SKM-1 treated with dmso at 0.1 percent for 144 hours (cell line): ENCODE measurements around the gene LSM14A.
"Not testable (repeated sequence)": the region's sequence is repeated elsewhere in the genome, so short reads cannot be mapped to it uniquely, and the experiment has no call there.

Experiments
- DNase-seq: peaks from one replicate; lab custom pipeline; 2025; ENCODE audit not compliant: unreplicated experiment; lab: John Stamatoyannopoulos, UW

LSM14A gene

DNA sequence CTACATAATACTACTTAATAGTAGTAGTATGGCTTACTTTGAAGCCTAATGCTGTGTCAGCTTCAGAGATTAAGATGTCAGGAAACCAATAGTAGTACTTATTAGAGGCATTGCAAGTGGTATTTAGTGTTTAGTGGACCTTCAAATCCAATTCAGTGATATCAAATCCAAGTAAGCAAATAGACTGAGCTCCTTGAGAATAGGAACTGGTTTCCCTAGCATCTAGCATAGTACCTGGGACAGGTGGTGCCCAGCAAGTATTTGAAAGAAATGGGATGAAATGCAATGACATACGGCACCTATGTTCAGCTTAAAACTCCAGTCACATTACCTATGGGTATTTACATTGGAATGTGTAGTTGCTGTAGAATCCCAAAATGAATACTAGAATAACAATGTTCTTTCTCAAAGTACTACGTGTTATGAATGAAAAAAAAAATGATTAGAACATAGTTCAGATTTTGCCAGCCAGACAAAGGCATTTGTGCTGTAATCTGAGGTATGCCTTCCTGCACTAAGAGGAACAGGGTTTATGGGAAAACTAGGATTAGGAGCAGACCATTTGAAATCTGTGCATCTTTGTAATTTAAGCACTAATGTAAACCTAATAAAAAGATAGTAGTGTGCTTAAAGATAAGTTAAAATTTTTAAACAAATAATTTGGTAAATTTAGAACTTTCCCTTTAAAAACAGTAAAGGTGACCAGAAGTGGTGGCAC lies 17.1 kb downstream of the LSM14A start:
- DNase-seq: no peak

DNA sequence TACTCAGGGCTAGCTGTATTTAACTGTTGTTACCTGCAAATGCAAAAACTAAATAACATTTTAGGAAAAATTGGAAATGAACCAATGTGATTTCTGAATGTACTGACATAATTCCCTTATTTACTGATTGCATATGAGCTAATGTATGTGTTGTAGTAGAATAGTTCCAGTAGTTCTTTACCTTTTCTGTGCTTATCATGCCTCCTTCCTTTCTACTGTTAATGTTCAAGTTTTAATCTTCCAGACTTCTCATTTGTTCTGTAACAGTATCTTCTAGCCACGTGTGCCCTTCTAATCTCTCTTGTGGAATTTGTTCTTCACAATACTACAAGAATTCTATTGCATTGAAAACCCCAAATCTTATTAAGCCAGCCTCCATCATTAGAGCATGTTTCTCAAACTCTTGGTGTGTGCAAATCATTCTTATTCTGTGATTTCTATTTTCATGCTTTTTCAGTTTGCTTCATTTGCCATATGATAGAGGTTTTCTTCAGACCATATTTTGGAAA lies 17.7 kb downstream of the LSM14A start:
- no peak for DNase-seq

DNA sequence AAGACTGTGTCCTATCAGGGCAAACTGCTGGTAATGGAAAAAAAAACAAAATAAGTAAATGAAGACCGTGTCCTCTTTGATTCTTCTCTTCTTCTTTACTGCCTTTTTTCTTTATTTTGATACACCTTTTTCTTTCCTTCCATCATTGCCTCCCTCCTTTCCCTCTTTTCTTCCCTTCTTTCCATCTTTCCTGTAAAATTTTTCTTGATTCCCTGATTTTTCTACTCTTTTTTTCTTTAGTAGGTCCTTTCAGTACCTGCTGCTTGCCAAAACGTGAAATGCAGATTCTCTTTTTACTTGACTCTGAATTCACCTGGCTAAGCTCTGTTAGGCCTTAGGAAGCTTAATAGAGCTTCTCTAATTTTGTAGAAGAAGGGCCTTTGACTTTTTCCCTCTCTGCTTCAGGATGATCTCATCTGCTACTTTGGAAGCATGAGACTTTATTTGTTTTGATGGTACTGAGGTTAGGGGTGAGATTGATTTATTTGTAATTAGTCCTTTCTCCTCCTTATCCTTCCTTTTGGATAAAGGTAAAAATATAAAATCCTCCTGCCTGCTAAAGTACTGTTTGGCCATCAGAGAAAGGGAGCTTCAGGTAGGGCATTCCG lies 19.2 kb downstream of the LSM14A start:
- no peak for DNase-seq

DNA sequence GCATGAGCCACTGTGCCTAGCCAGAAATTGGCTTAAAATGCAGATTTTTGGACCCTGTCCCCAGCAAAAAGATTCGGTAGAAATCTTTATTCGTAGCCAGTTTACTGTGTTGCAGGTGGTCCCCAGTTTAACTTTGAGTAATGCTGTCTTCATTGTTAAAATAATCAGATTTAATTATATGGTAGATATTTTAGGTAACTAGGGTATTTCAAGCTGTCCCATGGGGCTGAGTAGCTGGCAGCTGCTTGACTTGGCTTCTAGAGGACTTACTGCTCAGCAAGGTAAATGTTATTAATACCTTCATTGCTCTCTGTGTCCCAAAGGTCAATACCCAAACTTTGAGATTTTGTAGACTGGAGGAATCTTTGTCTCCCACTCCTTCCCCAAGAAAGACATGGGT lies 21.1 kb downstream of the LSM14A start:
- DNase-seq: no peak

DNA sequence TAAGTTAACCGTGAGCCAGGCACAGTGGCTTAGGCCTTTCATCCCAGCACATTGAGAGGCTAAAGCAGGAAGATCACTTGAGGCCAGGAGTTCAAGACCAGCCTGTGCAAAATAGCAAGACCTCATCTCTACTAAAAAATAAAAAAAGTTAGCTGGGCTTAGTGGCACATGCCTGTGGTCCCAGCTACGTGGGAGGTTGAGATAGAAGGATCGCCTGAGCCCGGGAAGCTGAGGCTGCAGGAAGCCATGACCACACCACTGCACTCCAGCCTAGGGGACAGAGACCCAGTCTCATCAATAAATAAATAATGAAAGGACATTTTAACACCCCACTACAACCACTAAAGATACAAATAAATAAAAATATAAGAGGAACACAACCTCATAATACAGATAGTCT lies 21.6 kb downstream of the LSM14A start:
- DNase-seq: no peak

DNA sequence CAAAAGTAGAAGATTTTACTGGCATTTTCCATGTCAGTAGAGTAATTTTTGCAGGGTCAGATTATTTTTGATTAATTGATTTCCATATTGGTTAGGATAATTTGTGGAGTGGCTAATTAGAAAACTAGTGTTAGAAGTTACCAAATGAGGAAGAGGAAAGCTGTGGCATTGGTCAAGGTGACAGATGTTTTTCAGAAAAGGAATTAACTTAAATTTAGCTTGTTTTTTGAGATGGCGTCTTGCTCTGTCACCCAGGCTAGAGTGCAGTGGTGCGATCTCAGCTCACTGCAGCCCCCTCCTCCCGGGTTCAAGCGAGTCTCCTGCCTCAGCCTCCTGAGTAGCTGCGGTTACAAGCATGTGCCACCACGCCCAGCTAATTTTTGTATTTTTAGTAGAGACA lies 28.8 kb downstream of the LSM14A start:
- DNase-seq: no peak

DNA sequence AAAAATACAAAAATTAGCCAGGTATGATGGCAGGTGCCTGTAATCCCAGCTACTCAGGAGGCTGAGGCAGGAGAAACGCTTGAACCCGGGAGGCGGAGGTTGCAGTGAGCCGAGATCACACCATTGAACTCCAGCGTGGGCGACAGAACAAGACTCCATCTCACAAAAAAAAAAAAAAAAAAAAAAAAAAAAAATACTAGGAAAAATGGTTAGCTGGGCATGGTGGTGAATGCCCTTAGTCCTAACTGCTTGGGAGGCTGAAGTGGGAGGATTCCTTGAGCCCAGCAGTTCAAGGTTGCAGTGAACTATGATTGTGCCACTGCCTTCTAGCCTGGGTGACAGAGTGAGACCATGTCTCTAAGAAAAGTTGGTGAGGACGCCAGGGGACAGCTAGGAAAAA lies 33.0 kb downstream of the LSM14A start:
- not testable (repeated sequence) for DNase-seq

DNA sequence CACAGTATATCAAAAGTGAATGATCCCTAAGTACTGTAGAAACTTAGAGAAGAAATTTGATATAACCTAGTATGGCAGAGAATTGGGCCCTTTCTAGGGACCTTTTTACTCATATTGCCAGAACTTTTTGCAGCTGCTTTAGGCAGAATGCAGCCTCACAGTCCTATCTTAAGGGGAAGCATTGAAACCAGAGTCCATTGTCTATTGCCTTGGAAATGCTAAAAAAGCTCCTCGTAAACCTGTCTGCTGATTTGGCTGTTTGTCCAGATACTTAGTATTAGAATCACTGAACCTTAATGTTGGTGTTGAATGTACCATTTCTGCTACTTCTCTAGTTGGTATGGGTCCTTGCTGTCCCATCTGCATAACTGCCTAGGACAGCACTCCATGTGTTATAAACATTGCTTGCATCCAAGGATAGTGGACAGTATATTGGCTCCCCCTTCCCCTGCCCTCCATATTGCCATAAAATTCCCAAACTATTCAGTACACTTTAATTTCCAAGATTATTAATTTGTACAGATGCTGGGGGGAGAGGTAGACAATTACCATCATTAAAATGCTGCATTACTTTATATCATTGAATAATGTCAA lies 36.1 kb downstream of the LSM14A start:
- no peak for DNase-seq

DNA sequence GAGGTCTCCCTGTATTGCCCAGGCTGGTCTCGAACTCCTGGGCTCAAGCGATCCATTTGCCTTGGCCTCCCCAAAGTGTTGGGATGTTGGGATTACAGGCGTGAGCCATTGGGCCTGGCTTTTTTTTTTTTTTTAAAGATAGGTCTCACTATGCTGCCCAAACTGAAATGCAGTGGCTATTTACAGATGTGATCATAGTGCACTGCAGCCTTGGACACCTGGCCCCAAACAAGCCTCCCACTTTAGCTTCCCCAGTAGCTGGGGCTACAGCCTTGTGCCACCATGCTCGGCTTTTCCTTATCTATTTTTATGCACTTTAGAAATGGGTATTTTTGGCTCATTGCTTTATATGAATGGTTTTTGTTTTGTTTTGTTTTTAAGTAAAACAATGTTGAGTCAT lies 37.4 kb downstream of the LSM14A start:
- DNase-seq: no peak

DNA sequence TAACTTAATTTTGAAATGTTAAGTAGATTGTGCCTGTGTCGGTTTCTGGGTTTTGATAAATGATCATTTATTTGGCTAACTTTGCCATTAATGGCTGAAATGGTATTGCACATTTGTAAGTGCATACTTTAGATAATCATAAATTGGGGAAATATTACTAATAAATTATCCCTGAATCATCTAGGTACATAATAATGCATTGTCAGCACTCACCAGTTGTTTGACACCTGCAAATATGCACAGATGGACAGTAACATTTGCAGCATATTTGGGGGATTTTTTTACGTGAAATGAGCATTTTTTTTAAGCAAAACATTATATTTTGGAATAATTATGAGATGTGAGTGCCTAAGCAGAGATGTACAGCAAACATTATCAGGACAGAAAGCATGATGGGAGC lies 41.0 kb downstream of the LSM14A start:
- DNase-seq: no peak

DNA sequence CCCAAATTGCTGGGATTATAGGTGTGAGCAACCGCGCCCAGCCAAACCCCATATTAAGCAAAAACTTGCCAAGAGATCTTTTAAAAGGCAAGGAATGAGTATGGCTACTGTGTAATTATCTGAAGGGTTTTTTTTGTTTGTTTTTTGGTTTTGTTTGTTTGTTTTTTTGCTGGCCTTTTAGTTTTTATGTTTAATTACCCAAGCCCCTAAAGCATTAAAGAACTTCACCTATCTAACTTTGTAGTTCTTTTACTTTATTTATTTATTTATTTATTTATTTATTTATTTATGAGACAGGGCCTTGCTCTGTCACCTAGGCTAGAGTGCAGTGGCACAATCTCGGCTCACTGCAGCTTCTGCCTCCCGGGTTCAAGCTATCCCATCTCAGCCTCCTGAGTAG lies 41.7 kb downstream of the LSM14A start:
- DNase-seq: no peak

DNA sequence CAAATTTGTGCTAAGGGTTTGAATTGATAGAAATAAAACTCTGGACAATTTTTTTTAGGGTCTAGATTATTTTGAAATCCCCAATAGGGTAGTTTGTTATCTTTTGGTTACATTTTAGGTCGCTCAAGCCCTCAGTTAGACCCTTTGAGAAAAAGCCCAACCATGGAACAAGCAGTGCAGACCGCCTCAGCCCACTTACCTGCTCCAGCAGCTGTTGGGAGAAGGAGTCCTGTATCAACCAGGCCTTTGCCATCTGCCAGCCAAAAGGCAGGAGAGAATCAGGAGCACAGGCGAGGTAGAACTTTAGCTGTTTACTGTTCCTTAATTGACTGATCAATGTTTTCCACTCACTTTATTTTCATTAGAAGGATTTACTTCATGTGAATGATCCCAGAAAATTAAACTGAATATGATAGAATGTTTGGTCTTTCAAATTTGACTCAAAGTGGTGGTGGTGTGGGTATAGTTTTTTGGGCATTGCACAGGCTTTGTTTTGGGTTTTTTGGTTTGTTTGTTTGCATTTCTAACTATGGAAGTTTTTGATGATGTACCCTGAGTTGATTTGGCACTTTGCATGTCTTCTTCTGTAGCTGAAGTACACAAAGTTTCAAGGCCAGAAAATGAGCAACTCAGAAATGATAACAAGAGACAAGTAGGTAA lies 42.8 kb downstream of the LSM14A start:
- no peak for DNase-seq

DNA sequence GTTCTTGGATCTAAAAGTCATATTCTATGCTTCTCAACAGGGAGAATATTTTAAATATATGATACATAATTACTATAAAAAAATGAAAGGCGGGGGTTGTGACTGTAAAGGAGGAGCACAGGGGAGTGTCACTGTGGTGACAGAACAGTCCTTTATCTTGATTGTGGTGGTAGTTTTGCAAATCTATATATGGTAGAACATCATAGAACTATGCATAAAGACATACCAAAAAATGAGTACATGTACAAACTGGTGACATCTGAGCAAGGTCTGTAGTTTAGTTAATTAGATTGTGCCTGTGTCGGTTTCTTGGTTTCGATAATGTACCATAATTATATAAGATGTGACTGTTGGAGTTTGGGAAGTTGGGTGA lies 43.3 kb downstream of the LSM14A start:
- DNase-seq: no peak

DNA sequence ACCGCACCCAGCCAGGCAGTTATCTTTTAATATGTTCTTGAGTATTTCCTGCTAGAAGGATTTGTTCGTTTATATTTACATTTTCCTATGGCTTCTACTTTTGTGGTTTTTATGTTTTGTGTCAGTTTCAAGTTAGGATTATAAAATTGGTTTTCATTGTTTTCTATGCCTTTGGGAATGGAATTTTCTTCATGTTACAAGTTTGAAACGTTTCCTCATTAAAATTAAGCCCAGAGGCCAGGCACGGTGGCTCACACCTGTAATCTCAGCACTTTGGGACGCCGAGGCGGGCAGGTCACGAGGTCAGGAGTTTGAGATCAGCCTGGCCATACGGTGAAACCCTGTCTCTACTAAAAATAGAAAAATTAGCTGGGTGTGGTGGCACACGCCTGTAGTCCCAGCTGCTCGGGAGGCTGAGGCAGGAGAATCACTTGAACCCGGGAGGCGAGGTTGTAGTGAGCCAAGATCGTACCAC lies 44.5 kb downstream of the LSM14A start:
- DNase-seq: not testable (repeated sequence)

DNA sequence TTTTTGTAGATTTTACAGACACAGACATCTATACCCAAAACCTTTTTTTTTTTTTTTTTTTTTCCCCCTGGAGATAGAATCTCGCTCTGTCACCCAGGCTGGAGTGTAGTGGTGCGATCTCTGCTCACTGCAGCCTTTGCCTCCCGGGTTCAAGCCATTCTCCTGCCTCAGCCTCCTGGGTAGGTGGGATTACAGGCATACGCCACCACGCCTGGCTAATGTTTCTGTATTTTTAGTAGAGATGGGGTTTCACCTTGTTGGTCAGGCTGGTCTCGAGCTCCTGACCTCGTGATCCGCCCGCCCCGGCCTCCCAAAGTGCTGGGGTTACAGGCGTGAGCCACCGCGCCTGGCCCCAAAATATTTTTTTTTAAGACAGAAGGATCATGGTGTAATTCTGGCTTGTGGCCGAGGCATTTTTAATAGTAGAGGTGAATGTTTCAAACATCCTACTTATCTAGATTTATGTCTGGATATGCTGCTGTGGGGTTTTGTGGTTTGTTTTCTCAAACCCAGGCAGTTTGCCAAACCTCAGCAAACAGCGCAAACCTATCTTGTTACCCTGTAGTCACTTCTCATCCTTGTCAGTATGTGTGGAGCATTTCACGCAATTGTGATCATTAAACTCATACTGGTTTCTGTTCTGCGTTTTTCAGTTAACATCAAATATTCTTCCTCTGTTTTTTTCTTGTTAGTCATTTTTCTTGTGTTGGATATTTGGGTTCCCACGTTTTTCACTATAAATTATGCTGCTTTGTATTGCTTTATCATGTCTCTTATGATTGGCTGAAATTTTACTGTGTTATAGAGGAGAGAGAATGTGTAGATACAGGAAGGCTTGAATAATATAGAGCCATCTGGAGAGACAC lies 45.9 kb downstream of the LSM14A start:
- DNase-seq: no peak

DNA sequence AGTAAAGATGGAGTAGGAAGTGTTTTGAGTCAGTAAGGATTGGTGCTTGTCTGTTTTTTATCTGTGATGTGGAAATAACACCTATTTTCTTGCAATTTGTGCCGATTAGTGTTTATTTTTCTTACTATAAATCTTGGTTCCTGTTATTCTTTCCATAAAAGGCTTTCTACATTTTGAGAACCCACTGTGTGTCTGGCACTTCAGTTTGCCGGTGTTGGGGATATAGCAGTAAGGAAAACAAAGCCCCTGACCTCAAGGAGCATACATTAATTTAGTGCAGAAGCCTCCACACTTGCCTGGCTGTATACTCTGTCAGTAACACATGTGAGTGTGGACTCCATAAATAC lies 46.5 kb downstream of the LSM14A start:
- DNase-seq: no peak

DNA sequence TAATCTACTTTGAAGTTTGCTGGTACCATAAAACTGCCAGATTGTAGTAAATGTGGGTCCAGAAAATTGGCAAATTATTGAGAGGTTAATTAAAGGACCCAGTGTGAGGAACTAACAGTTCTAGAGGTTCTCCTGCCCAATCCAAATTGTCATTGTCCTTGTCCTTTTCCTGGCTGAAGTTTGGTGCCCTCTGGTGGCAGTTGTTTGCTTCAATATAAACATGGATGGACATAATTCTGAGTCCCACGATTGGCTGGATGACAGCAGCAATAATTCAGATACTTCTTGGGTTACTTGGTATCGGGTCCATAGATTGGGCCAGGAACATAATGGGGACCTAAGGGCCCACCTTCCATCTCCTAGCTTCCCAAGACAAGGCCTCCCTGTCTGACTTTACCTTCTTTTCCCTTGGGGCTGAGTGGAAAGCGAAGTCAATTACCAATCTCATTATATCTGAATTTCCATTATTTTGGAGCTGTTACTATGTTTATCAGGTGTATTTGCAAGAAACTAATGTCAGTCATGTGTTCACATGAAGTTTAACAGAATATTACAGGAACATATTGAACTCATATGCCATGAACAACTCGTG lies 48.3 kb downstream of the LSM14A start:
- peak; percentile 51 for DNase-seq

DNA sequence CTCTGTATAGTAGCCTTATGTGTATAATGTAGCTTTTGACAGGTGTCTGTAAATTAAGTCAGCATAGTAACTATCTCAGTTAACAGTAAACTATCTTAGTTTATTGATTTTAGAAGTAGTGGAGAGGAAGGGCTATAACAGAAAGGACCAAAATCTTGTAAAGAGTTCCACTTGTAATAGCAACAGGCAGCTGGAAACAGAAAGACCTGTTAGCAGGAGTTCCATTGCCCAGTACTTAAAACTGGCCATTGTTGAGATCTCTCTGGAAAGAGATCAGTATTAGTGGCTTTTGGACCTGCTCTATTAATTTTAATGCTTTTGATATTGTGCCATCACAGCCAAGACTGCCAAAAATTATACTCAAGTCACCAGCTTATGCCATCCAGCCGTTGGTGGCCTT lies 50.1 kb downstream of the LSM14A start:
- no peak for DNase-seq

DNA sequence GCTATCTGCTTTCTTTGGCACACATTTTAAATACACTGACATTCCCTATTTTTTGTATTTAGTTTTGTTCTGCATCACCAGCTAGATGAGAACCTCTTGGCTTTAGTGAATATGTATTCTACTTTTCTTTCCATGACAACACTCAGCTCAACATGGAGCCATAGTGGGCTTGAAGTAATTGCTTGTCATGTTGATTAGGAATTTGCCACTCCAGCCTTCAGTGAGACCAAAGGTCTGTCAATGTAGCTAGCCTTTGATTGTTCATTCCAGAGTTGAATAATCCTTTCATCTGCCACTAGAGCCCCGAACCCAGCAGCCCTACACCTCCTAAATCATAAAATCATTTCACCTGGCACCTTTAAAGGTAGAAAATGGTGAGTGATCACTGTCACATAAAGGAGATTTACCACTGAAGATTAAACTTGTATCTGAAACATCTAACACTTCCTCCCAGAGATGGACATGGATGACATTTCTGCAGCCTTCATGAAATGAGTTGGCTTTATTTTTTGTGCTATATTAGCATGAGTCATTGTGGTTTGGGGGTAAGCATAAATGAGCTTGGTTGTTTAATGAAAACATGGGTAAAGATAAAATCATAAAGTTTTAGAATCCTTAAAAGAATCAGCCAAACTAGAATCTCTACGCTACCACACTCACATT lies 52.8 kb downstream of the LSM14A start:
- DNase-seq: no peak

DNA sequence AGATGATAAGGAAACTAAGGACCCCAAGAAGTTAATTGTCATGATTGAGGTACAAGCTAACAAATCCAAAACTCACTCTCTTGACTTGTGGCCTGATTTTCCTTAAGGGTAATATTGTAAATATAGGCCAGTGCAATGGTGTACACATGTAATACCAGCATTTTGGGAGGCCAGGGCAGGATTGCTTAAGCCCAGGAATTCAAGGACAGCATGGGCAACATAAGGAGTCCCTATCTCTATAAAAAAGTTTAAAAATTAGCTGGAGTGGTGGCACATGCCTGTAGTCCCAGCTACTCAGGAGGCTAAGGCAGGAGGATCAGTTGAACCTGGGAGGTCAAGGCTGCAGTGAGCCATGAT lies 53.3 kb downstream of the LSM14A start:
- no peak for DNase-seq
